Measurements from ENCODE around the gene GJA3. TPM values are rescaled to one million over a fixed set of nuclear protein-coding genes. Genes with fewer than 3 reads are reported as not detected.

The GJA3 gene
- total RNA-seq, 4 donors from 2014 or later = not detected

DNA sequence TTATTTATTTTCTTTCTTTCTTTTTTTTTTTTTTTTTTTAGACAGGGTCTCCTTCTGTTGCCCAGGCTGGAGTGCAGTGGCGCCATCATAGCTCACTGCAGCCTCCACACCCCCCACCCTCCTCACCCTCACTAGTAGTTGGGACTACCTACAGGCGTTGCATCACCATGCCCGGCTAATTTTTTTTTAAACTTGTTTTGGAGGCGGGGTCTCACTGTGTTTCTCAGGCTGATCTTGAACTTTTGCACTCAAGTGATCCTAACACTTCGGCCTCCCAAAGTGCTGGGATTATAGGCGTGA is 33.6 kb downstream of the GJA3 start:
- TF ChIP-seq CTCF (IDR thresholded peaks at IDR 0.05 in 4 of 5, conservative IDR thresholded peaks at IDR 0.05 in 1 of 5) = no peak
- TF ChIP-seq POLR2A (IDR thresholded peaks at IDR 0.05) = no peak
- no peaks in the 10 kb centered on the region for H3K9me3 ChIP-seq
- intact Hi-C loops (cut with DNase I; ENCODE audit: low total_unique reads) = loop anchor here (5.0 kb wide), 1 partner anchor 45 kb away; no protein-coding TSS in a partner anchor
- peak overlapping the region; percentile 71 to 79 (median 72) for H3K27ac ChIP-seq
- in situ Hi-C loops (cut with MboI; ENCODE audit: low sequenced_read_pairs in 4 of 4) = no loop called here
- DNase-seq (no peak), ATAC-seq (no peak)
- H3K36me3 ChIP-seq = no peaks in the 10 kb centered on the region
- no peaks in the 10 kb centered on the region for H3K27me3 ChIP-seq
- peaks cover 15 to 16% of the 10 kb centered on the region in 2 donors for H3K4me1 ChIP-seq
- peak overlapping the region; percentile 58 to 69 (median 66) for H3K4me3 ChIP-seq

DNA sequence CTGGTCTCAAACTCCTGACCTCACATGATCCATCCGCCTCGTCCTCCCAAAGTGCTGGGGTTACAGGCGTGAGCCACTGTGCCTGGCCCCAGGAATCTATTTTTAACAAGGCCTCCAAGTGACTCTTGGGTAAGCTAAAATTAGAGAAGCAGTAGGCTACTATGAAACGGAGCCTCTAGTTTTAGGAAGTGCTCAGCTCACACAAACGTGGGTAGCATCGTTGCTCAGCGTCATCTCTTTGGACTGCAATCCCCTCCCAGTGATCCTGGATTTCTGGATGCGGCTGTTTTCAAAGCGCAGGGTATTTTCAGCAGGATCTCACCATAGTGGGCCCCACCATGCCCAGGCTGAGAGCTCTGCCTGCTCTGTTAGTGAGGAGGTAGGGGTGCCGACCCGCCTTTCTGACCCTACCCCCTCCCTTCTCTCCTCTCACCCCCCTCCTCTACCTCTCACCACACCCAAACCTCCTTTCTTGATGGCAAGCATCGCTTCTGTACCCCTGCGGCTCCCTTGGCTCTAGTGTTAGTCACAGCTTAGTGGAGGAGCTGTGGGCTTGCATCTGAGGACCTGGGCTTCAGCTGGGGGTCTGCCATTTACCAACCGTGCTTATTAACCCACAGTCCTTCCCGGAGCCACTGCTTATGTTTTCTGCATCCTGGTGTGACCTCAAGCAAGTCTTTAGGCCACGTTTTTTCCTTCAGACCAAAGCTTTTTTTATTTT is 34.2 kb downstream of the GJA3 start:
- Histone ChIP-seq H3K27ac (peak overlapping the region; percentile 66 to 79 (median 72)), H3K4me3 (no peak overlapping the region), H3K27me3 (no peaks in the 10 kb centered on the region), H3K36me3 (no peaks in the 10 kb centered on the region), H3K9me3 (no peaks in the 10 kb centered on the region), H3K4me1 (peaks cover 15 to 16% of the 10 kb centered on the region in 2 donors)
- in situ Hi-C loops (cut with MboI; ENCODE audit: low sequenced_read_pairs in 4 of 4) = no loop called here
- intact Hi-C loops (cut with DNase I; ENCODE audit: low total_unique reads) = loop anchor here (5.0 kb wide), 1 partner anchor 44 kb away; no protein-coding TSS in a partner anchor
- ATAC-seq (peak; percentile 41 to 63), DNase-seq (peak in 1 of 2 donors; percentile 34)
- TF ChIP-seq POLR2A (IDR thresholded peaks at IDR 0.05) (no peak), CTCF (IDR thresholded peaks at IDR 0.05 in 4 of 5, conservative IDR thresholded peaks at IDR 0.05 in 1 of 5) (no peak)

DNA sequence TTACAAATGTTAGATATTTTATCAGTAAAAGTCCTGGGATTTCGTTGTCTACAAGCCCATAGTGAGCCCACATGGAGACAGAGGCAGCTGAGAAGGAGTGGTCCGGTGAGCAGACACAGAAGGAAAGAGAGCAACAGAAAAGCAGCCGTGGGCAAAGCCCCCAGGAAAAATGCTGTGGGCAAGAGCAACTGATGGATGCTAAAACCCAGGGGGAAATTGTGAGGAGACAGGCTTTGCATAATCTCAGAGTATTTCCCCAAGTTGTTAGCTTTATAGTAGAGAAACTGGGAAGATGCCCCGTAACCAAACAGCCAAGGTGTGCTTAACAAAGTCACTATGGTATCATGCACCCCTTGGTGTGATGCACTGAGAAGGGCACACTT is 35.1 kb downstream of the GJA3 start:
- H3K36me3 ChIP-seq = no peaks in the 10 kb centered on the region
- ATAC-seq (no peak), DNase-seq (no peak)
- no peaks in the 10 kb centered on the region for H3K27me3 ChIP-seq
- in situ Hi-C loops (cut with MboI; ENCODE audit: low sequenced_read_pairs in 4 of 4) (no loop called here), intact Hi-C loops (cut with DNase I; ENCODE audit: low total_unique reads) (loop anchor here (5.0 kb wide), 1 partner anchor 43 kb away; no protein-coding TSS in a partner anchor)
- no peaks in the 10 kb centered on the region for H3K9me3 ChIP-seq
- H3K27ac ChIP-seq = peak overlapping the region in 2 of 4 donors; percentile 66 to 72
- H3K4me3 ChIP-seq = no peak overlapping the region
- TF ChIP-seq CTCF (IDR thresholded peaks at IDR 0.05 in 4 of 5, conservative IDR thresholded peaks at IDR 0.05 in 1 of 5) (no peak), POLR2A (IDR thresholded peaks at IDR 0.05) (no peak)
- peaks cover 15 to 16% of the 10 kb centered on the region in 2 donors for H3K4me1 ChIP-seq

- no peaks in the 10 kb centered on the region for H3K27me3 ChIP-seq
- intact Hi-C loops (cut with DNase I; ENCODE audit: low total_unique reads) = loop anchor here (5.0 kb wide), 1 partner anchor 43 kb away; no protein-coding TSS in a partner anchor
- TF ChIP-seq POLR2A (IDR thresholded peaks at IDR 0.05) (no peak), CTCF (IDR thresholded peaks at IDR 0.05 in 4 of 5, conservative IDR thresholded peaks at IDR 0.05 in 1 of 5) (no peak)
- no peak overlapping the region for H3K27ac ChIP-seq
- H3K4me1 ChIP-seq = peaks cover 15 to 16% of the 10 kb centered on the region in 2 donors
- no peaks in the 10 kb centered on the region for H3K36me3 ChIP-seq
- H3K4me3 ChIP-seq = no peak overlapping the region
- no peaks in the 10 kb centered on the region for H3K9me3 ChIP-seq
- ATAC-seq (no peak), DNase-seq (no peak)
- in situ Hi-C loops (cut with MboI; ENCODE audit: low sequenced_read_pairs in 4 of 4) = no loop called here
Measured at GRCh38 chr13:20125129-20125782, 35.6 kb downstream of the GJA3 start.
